ENCODE data around the gene OR1F1. TPM values are rescaled to one million over a fixed set of nuclear protein-coding genes. Genes with fewer than 3 reads are reported as not detected.

Gene OR1F1
- total RNA-seq, 1 experiment from 2014 or later: not detected

DNA sequence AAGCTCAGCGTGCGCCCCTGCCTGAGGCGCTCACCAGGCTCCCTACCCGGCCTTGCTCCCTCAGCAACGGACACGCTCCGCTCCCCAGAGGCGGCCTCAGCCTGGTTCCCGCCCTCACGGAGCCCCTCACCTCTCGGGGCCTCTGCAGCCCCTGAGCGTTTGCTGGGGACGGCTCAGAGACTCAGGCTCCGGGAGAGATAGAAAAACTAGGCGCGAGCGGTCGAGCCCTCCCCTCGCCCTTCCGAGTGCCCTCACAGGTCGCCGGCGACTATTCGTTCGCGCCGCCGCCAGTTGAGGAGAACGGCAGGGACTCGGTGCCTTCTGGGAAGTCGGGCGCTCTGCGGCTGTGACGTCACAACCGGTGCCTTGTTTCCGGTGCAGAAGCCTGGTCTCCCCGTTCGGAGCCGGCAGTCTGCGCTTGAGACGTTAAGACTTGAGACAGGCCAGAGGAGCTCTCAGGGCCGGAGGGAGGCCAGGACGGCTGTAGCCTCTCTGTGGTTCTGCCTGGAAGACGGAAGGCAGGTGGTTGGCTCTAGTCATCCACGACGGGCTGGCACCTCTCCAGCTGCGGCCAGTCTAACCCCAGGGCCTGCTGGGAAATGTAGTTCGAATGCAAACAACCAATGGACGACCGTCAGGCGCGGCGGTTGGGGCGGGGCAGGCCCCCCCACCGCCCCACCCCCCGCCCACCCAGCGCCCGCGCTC is 47.0 kb downstream of the OR1F1 start, which contains the start of gene ZNF200:
Gene ZNF200 (minus strand): TSS at position 302 of the 705 bp plus-strand sequence. CDS start 1,403 bp downstream, outside the sequence.
- H4K8ac ChIP-seq (replicated peaks; ENCODE audit: insufficient read length, low read depth, low read length): no peak within 1 kb of the TSS
- Mint-ChIP-seq H3K9me3 (peaks cover 41 to 44% of the 10 kb centered on the region in 2 experiments), H3K36me3 (ENCODE audit: insufficient read depth in 1 of 3, low read depth in 3 of 3) (peaks cover 33 to 41% (median 35%) of the 10 kb centered on the region in 3 experiments), H3K27ac (peak within 1 kb of the TSS; percentile 28 to 97 (median 96); a peak in 5 of 7 replicates), H3K4me1 (peaks cover 10 to 13% of the 10 kb centered on the region in 2 experiments), H3K27me3 (ENCODE audit: low read depth) (peaks cover 3% of the 10 kb centered on the region; the same call in 1 of the 2 replicates), H3K4me3 (peak within 1 kb of the TSS; percentile 91 to 92)
- no peak within 1 kb of the TSS for H4K91ac ChIP-seq (ENCODE audit: insufficient read length, low read depth, low read length)
- H3K79me2 ChIP-seq (ENCODE audit: insufficient read depth, low read length): no peaks in the 10 kb centered on the region
- H2BK20ac ChIP-seq (ENCODE audit: low read depth, low read length, poor library complexity, severe bottlenecking): no peak within 1 kb of the TSS
- peak within 1 kb of the TSS; percentile 79 for H3K9ac ChIP-seq (ENCODE audit: extremely low read depth, insufficient read length, low read length)
- no peak within 1 kb of the TSS for H3K23ac ChIP-seq (ENCODE audit: insufficient read length, low read depth, low read length)
- H3K4me1 ChIP-seq (ENCODE audit: insufficient read depth, low read length): no peaks in the 10 kb centered on the region
- H3K27me3 ChIP-seq (ENCODE audit: insufficient read depth, low read length): no peaks in the 10 kb centered on the region
- H4K20me1 ChIP-seq (ENCODE audit: control insufficient read depth, insufficient read depth, insufficient read length): no peaks in the 10 kb centered on the region
- H3K27ac ChIP-seq (ENCODE audit: insufficient read length, low read depth, low read length): no peak within 1 kb of the TSS
- no peak within 1 kb of the TSS for H3T11ph ChIP-seq (ENCODE audit: low read length)
- H4K5ac ChIP-seq (ENCODE audit: insufficient read length, low read depth, low read length): no peak within 1 kb of the TSS
- no CpG with 5 or more reads among the region's 59 CpGs for WGBS (ENCODE audit: extremely low coverage, insufficient read length, low lambda C conversion rate)
- H3K79me1 ChIP-seq (ENCODE audit: insufficient read depth, low read depth, low read length, poor library complexity, severe bottlenecking): peaks cover 3% of the 10 kb centered on the region
- no peak within 1 kb of the TSS for H2AK5ac ChIP-seq (ENCODE audit: insufficient read length, low read length)
- peak within 1 kb of the TSS; percentile 74 for H3K14ac ChIP-seq (ENCODE audit: insufficient read depth, low read length)
- H3K4me2 ChIP-seq (ENCODE audit: insufficient read depth, insufficient read length, low read length): peak within 1 kb of the TSS; percentile 84
- peak within 1 kb of the TSS; percentile 91 for H3K18ac ChIP-seq (ENCODE audit: insufficient read length, low read depth, low read length)
- no peak within 1 kb of the TSS for H2BK120ac ChIP-seq (ENCODE audit: low read depth, low read length, poor library complexity, severe bottlenecking)
- no peak within 1 kb of the TSS for H2BK12ac ChIP-seq (ENCODE audit: insufficient read length, low read depth, low read length)
- no peak within 1 kb of the TSS for H3K4ac ChIP-seq (ENCODE audit: low read depth, low read length)
- peaks cover 7% of the 10 kb centered on the region for H3K9me3 ChIP-seq (ENCODE audit: control insufficient read depth, low read depth, low read length)
- 0 out of 2 replicates have a peak within 1 kb of the TSS, but pooled peaks have one; percentile 37 for H2BK15ac ChIP-seq (ENCODE audit: low read depth, low read length)
- H3K56ac ChIP-seq (ENCODE audit: insufficient read length, low read depth, low read length): no peak within 1 kb of the TSS
- H2AFZ ChIP-seq (ENCODE audit: low read length): peak within 1 kb of the TSS; percentile 91
- no peak within 1 kb of the TSS for H2BK5ac ChIP-seq (ENCODE audit: insufficient read length, low read length)
- H3K23me2 ChIP-seq (ENCODE audit: insufficient read length, low read depth, low read length, poor library complexity, severe bottlenecking): no peaks in the 10 kb centered on the region
- TF ChIP-seq, protein P1, sequence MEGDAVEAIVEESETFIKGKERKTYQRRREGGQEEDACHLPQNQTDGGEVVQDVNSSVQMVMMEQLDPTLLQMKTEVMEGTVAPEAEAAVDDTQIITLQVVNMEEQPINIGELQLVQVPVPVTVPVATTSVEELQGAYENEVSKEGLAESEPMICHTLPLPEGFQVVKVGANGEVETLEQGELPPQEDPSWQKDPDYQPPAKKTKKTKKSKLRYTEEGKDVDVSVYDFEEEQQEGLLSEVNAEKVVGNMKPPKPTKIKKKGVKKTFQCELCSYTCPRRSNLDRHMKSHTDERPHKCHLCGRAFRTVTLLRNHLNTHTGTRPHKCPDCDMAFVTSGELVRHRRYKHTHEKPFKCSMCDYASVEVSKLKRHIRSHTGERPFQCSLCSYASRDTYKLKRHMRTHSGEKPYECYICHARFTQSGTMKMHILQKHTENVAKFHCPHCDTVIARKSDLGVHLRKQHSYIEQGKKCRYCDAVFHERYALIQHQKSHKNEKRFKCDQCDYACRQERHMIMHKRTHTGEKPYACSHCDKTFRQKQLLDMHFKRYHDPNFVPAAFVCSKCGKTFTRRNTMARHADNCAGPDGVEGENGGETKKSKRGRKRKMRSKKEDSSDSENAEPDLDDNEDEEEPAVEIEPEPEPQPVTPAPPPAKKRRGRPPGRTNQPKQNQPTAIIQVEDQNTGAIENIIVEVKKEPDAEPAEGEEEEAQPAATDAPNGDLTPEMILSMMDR (conservative IDR thresholded peaks at IDR 0.05): no peak
- DNase-seq: peak; percentile 96
